ENCODE data around the gene PRRG1. TPM values are rescaled to one million over a fixed set of nuclear protein-coding genes. Genes with fewer than 3 reads are reported as not detected.

PRRG1 gene
- total RNA-seq, 2 experiments from 2014 or later, result not detected

GRCh38 chrX:37367946-37368345 lies 18.8 kb downstream of the PRRG1 start:
- POLR2A ChIA-PET, result no interaction called here

GRCh38 chrX:37370499-37371141 lies 21.5 kb downstream of the PRRG1 start:
- no peak for DNase-seq (ENCODE audit: low spot score)
- Histone ChIP-seq H3K27ac (ENCODE audit: low read depth, low read length, poor library complexity, severe bottlenecking) (no peak overlapping the region), H3K9me3 (ENCODE audit: low read length) (no peaks in the 10 kb centered on the region), H3K4me3 (ENCODE audit: low read depth, low read length, poor library complexity, severe bottlenecking) (no peak overlapping the region), H3K4me2 (ENCODE audit: low read length) (no peak overlapping the region), H3K9me2 (ENCODE audit: insufficient read depth, low read length) (no peaks in the 10 kb centered on the region), H3K36me3 (ENCODE audit: insufficient read depth, low read length) (no peaks in the 10 kb centered on the region), H3K4me1 (ENCODE audit: insufficient read depth, low read length, poor library complexity, severe bottlenecking) (no peaks in the 10 kb centered on the region), H4K20me1 (ENCODE audit: insufficient read depth, low read length) (no peaks in the 10 kb centered on the region), H2AFZ (ENCODE audit: low read length) (no peak overlapping the region), H3K79me2 (ENCODE audit: insufficient read depth, low read depth, low read length) (no peaks in the 10 kb centered on the region)
- POLR2A ChIA-PET, result no interaction called here
- intact Hi-C loops (cut with micrococcal nuclease; ENCODE audit: unreplicated experiment), result no loop called here
- CTCF ChIA-PET (ENCODE audit: unreplicated experiment), result no interaction called here
- no peak for TF ChIP-seq CTCF (conservative IDR thresholded peaks at IDR 0.05; ENCODE audit: low read length)
- TF ChIP-seq EZH2phosphoT487 (IDR thresholded peaks at IDR 0.05; ENCODE audit: borderline replicate concordance, low read depth, low read length), result no peak
- BruUV-seq (replicated peaks), result no TSS peak

More at GRCh38 chrX:37367946-37368345, 18.8 kb downstream of the PRRG1 start:
- TF ChIP-seq CTCF (conservative IDR thresholded peaks at IDR 0.05; ENCODE audit: low read length) (no peak), EZH2phosphoT487 (IDR thresholded peaks at IDR 0.05; ENCODE audit: borderline replicate concordance, low read depth, low read length) (no peak)
- H3K79me2 ChIP-seq (ENCODE audit: insufficient read depth, low read depth, low read length), result no peaks in the 10 kb centered on the region
- BruUV-seq (replicated peaks), result no TSS peak
- no peak overlapping the region for H2AFZ ChIP-seq (ENCODE audit: low read length)
- H3K4me3 ChIP-seq (ENCODE audit: low read depth, low read length, poor library complexity, severe bottlenecking), result no peak overlapping the region
- H3K9me3 ChIP-seq (ENCODE audit: low read length), result no peaks in the 10 kb centered on the region
- DNase-seq (ENCODE audit: low spot score), result no peak
- no peaks in the 10 kb centered on the region for H3K36me3 ChIP-seq (ENCODE audit: insufficient read depth, low read length)
- H3K4me1 ChIP-seq (ENCODE audit: insufficient read depth, low read length, poor library complexity, severe bottlenecking), result no peaks in the 10 kb centered on the region
- H4K20me1 ChIP-seq (ENCODE audit: insufficient read depth, low read length), result no peaks in the 10 kb centered on the region
- no peak overlapping the region for H3K4me2 ChIP-seq (ENCODE audit: low read length)
- CTCF ChIA-PET (ENCODE audit: unreplicated experiment), result no interaction called here
- H3K9me2 ChIP-seq (ENCODE audit: insufficient read depth, low read length), result no peaks in the 10 kb centered on the region
- no peak overlapping the region for H3K27ac ChIP-seq (ENCODE audit: low read depth, low read length, poor library complexity, severe bottlenecking)
- intact Hi-C loops (cut with micrococcal nuclease; ENCODE audit: unreplicated experiment), result no loop called here

- TF ChIP-seq CTCF (conservative IDR thresholded peaks at IDR 0.05; ENCODE audit: low read length) (no peak), EZH2phosphoT487 (IDR thresholded peaks at IDR 0.05; ENCODE audit: borderline replicate concordance, low read depth, low read length) (no peak)
- BruUV-seq (replicated peaks), result no TSS peak
- intact Hi-C loops (cut with micrococcal nuclease; ENCODE audit: unreplicated experiment), result no loop called here
These were observed 22.4 kb downstream of the PRRG1 start for GRCh38 chrX:37371578-37371991.

More at GRCh38 chrX:37371578-37371991, 22.4 kb downstream of the PRRG1 start:
- H3K9me2 ChIP-seq (ENCODE audit: insufficient read depth, low read length), result no peaks in the 10 kb centered on the region
- H3K27ac ChIP-seq (ENCODE audit: low read depth, low read length, poor library complexity, severe bottlenecking), result no peak overlapping the region
- H2AFZ ChIP-seq (ENCODE audit: low read length), result no peak overlapping the region
- ChIA-PET CTCF (ENCODE audit: unreplicated experiment) (no interaction called here), POLR2A (interaction anchor here (0.8 kb wide), 1 partner anchor 11 kb away, joined by 3 read pairs; no protein-coding TSS in a partner anchor)
- H3K4me2 ChIP-seq (ENCODE audit: low read length), result no peak overlapping the region
- H3K9me3 ChIP-seq (ENCODE audit: low read length), result no peaks in the 10 kb centered on the region
- no peak overlapping the region for H3K4me3 ChIP-seq (ENCODE audit: low read depth, low read length, poor library complexity, severe bottlenecking)
- no peaks in the 10 kb centered on the region for H4K20me1 ChIP-seq (ENCODE audit: insufficient read depth, low read length)
- no peak for DNase-seq (ENCODE audit: low spot score)
- no peaks in the 10 kb centered on the region for H3K79me2 ChIP-seq (ENCODE audit: insufficient read depth, low read depth, low read length)
- H3K4me1 ChIP-seq (ENCODE audit: insufficient read depth, low read length, poor library complexity, severe bottlenecking), result no peaks in the 10 kb centered on the region
- no peaks in the 10 kb centered on the region for H3K36me3 ChIP-seq (ENCODE audit: insufficient read depth, low read length)
